ENCODE measurements around the gene IL25. TPM values are rescaled to one million over a fixed set of nuclear protein-coding genes. Genes with fewer than 3 reads are reported as not detected.
"Not testable (repeated sequence)": the region's sequence is repeated elsewhere in the genome, so short reads cannot be mapped to it uniquely, and the experiment has no call there.

Gene IL25
- total RNA-seq, 1 donor from 2014 or later: not detected

DNA sequence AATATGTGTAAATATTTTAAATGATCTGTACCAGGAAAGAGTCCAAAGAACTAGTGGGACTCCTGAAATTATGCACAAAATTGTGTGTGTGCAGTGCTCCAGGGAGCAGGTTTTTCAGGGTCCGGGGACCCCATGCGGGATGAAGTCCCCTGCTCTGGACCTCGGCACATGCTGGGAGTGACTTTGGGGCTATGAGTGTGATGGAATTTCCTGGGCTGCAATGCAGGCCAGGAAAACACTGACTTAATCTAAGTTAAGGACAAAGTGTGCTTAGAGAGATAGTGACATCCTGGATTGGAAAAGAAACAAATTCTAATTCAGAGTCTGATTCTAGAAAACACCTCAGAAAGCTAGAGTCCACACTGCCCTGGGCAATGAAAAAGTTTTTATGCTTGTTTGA is 41.6 kb downstream of the IL25 start:
- Mint-ChIP-seq H3K27me3 (ENCODE audit: unreplicated experiment) (peaks cover 22% of the 10 kb centered on the region), H3K9me3 (ENCODE audit: unreplicated experiment) (no peaks in the 10 kb centered on the region), H3K4me3 (ENCODE audit: unreplicated experiment) (no peak overlapping the region), H3K4me1 (ENCODE audit: unreplicated experiment) (peaks cover 22% of the 10 kb centered on the region), H3K36me3 (ENCODE audit: low read depth, unreplicated experiment) (peaks cover 4% of the 10 kb centered on the region), H3K27ac (ENCODE audit: unreplicated experiment) (no peak overlapping the region)
- DNase-seq (ENCODE audit: low spot score): no peak
- TF ChIP-seq, protein P1, sequence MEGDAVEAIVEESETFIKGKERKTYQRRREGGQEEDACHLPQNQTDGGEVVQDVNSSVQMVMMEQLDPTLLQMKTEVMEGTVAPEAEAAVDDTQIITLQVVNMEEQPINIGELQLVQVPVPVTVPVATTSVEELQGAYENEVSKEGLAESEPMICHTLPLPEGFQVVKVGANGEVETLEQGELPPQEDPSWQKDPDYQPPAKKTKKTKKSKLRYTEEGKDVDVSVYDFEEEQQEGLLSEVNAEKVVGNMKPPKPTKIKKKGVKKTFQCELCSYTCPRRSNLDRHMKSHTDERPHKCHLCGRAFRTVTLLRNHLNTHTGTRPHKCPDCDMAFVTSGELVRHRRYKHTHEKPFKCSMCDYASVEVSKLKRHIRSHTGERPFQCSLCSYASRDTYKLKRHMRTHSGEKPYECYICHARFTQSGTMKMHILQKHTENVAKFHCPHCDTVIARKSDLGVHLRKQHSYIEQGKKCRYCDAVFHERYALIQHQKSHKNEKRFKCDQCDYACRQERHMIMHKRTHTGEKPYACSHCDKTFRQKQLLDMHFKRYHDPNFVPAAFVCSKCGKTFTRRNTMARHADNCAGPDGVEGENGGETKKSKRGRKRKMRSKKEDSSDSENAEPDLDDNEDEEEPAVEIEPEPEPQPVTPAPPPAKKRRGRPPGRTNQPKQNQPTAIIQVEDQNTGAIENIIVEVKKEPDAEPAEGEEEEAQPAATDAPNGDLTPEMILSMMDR (IDR thresholded peaks at IDR 0.05; ENCODE audit: unreplicated experiment): no peak

DNA sequence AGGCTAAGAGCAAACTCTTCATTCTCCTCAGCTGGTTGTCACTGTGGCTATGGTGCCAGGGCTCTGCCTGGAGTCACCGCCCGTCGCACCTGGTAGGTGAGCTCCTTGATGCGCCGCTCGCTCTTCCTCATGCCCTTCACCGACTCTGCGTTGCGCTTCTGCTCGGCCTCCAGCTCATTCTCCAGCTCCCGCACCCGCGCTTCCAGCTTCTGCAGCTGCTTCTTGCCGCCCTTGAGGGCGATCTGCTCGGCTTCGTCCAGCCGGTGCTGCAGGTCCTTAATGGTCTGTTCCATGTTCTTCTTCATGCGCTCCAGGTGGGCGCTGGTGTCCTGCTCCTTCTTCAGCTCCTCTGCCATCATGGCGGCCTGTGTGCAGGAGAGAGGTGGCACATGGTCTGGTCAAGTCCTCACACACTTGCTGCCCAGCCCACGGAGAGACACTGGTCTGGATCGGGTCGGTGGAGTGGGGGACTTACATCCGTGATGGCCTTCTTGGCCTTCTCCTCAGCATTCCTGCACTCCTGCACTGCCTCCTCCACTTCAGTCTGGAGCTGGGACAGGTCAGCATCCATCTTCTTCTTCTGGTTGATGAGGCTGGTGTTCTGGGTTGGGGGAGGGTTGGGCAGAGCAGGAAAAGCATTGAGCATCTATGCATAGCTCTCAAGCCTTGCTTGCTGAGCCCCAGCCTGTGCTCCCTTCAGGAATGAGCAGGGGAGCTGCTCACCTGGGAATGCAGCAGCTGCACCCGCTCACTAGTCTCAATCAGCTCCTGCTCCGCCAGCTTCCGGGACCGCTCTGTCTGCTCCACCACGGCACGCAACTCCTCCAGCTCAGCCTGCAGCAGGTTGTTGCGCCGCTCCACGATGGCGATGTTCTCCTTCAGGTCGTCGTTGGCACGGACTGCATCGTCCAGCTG is 42.6 kb downstream of the IL25 start:
- Mint-ChIP-seq H3K27me3 (ENCODE audit: unreplicated experiment) (peaks cover 21% of the 10 kb centered on the region), H3K4me1 (ENCODE audit: unreplicated experiment) (peaks cover 22% of the 10 kb centered on the region), H3K9me3 (ENCODE audit: unreplicated experiment) (no peaks in the 10 kb centered on the region), H3K36me3 (ENCODE audit: low read depth, unreplicated experiment) (peaks cover 4% of the 10 kb centered on the region), H3K4me3 (ENCODE audit: unreplicated experiment) (no peak overlapping the region), H3K27ac (ENCODE audit: unreplicated experiment) (no peak overlapping the region)
- TF ChIP-seq, protein P1 (IDR thresholded peaks at IDR 0.05; ENCODE audit: unreplicated experiment): no peak
- no peak for DNase-seq (ENCODE audit: low spot score)

DNA sequence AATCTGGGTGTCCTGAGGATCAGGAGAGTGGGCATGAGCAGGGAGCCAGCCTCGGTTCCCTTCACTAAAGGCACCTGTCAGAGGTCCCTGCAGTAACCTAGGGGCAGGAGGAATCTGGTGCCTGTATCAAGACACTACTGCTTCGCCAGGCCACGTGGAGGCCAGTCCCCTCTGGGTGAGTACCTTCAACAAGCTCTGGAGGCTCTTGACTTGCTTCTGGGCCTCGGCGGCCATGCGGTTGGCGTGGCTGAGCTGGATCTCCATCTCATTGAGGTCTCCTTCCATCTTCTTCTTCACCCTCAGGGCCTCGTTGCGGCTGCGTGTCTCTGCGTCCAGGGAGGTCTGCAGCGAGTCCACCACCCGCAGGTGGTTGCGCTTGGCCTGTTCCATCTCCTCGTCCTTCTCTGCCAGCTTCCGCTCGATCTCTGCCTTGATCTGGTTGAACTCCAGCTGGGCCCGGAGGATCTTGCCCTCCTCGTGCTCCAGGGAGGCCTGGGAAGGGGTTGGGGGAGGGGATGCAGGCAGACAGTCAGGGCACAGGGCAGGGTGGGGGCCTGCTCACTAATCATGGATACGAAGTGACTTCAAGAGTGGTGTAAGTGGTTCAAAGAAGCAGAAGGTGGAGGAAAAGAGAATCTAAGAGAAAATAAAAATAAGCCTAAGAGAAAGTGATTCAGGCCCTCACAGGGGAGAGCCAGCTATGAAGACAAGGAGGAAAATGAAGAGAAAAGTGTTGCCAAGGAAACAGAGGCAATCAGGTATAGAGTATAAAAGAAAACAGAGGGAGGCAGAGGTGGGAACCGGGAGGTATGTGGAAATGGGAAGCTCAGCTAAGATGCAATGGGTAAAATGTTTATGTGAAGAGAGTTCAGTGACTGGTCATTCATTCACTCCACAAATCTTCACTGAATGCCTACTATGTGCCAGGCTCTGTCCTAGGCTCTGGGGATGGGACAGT is 43.5 kb downstream of the IL25 start:
- Mint-ChIP-seq H3K27ac (ENCODE audit: unreplicated experiment) (no peak overlapping the region), H3K36me3 (ENCODE audit: low read depth, unreplicated experiment) (no peaks in the 10 kb centered on the region), H3K9me3 (ENCODE audit: unreplicated experiment) (no peaks in the 10 kb centered on the region), H3K27me3 (ENCODE audit: unreplicated experiment) (peaks cover 22% of the 10 kb centered on the region), H3K4me3 (ENCODE audit: unreplicated experiment) (no peak overlapping the region), H3K4me1 (ENCODE audit: unreplicated experiment) (peaks cover 13% of the 10 kb centered on the region)
- DNase-seq (ENCODE audit: low spot score): no peak
- TF ChIP-seq, protein P1 (IDR thresholded peaks at IDR 0.05; ENCODE audit: unreplicated experiment): no peak

DNA sequence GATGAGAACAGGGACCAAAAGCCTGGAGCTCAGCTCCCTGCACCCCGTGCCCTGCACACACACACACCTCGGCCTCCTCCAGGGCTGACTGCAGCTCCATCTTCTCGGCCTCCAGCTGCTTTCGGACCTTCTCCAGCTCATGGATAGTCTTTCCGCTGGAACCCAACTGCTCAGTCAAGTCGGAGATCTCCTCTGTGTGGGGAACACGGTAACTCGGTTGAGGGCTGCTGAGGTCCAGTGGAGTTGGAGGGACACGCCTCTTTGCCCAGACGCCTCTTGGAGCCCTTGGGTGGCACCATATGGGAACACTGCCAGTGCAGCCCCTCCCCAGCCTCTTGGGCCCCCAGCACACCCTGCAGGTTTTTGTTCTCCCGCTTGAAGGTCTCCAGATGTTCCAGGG is 44.2 kb downstream of the IL25 start:
- no peak overlapping the region for H3K27ac Mint-ChIP-seq (ENCODE audit: unreplicated experiment)
- H3K4me1 Mint-ChIP-seq (ENCODE audit: unreplicated experiment): peaks cover 6% of the 10 kb centered on the region
- H3K36me3 Mint-ChIP-seq (ENCODE audit: low read depth, unreplicated experiment): no peaks in the 10 kb centered on the region
- TF ChIP-seq, protein P1 (IDR thresholded peaks at IDR 0.05; ENCODE audit: unreplicated experiment): no peak
- peaks cover 21% of the 10 kb centered on the region for H3K27me3 Mint-ChIP-seq (ENCODE audit: unreplicated experiment)
- DNase-seq (ENCODE audit: low spot score): no peak
- no peak overlapping the region for H3K4me3 Mint-ChIP-seq (ENCODE audit: unreplicated experiment)
- H3K9me3 Mint-ChIP-seq (ENCODE audit: unreplicated experiment): no peaks in the 10 kb centered on the region

DNA sequence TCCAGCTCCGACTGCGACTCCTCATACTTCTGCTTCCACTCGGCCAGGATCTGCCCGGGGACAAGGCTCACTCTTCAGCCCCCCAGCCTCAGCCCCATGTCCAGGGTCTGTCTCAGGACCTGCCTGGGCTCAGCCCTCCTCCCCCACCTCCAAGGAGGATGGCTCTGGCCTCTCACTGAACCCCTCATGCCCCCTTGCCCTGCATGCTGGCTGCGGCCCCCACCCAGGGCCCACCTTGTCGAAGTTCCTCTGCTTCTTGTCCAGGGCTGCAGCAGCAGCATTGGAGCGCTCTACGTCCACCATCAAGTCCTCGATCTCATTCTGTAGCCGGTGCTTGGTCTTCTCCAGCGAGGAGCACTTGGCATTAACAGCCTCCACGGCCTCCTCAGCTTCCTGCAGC is 44.7 kb downstream of the IL25 start:
- peaks cover 20% of the 10 kb centered on the region for H3K27me3 Mint-ChIP-seq (ENCODE audit: unreplicated experiment)
- not testable (repeated sequence) for H3K27ac Mint-ChIP-seq (ENCODE audit: unreplicated experiment); H3K9me3 Mint-ChIP-seq (ENCODE audit: unreplicated experiment); DNase-seq (ENCODE audit: low spot score); H3K4me1 Mint-ChIP-seq (ENCODE audit: unreplicated experiment); H3K4me3 Mint-ChIP-seq (ENCODE audit: unreplicated experiment); H3K36me3 Mint-ChIP-seq (ENCODE audit: low read depth, unreplicated experiment)
